Liver (tissue), 9 donors: ENCODE results near the gene DLK1. TPM values are rescaled to one million over a fixed set of nuclear protein-coding genes. Genes with fewer than 3 reads are reported as not detected.

Experiments used
- DNase-seq: peaks from one replicate; pipeline ENCODE4 v3.0.0-alpha.2; 2017; ENCODE audit warnings: low spot score
- H3K27ac ChIP-seq, 2 donors: one replicate each; pipeline ENCODE4 v1.7.0; 2013; ENCODE audit warnings: inconsistent platforms in 2 of 2, low read length in 2 of 2, control low read depth in 1 of 2, low read depth in 1 of 2, mild to moderate bottlenecking in 1 of 2
- H3K27me3 ChIP-seq, 4 donors: one replicate each; pipeline versions ENCODE4 v1.6.1 to v1.7.0; 2013; ENCODE audit warnings: low read length in 3 of 4, inconsistent platforms in 1 of 4, mild to moderate bottlenecking in 1 of 4, moderate library complexity in 1 of 4; ENCODE audit not compliant: control insufficient read depth in 4 of 4, insufficient read depth in 4 of 4
- H3K36me3 ChIP-seq, 4 donors: one replicate each; pipeline versions ENCODE4 v1.6.1 to v1.7.0; 2013; ENCODE audit warnings: low read length in 3 of 4, mild to moderate bottlenecking in 3 of 4, low read depth in 1 of 4, moderate library complexity in 1 of 4; ENCODE audit not compliant: control insufficient read depth in 4 of 4, insufficient read depth in 3 of 4
- H3K4me1 ChIP-seq, 4 donors: one replicate each; pipeline versions ENCODE4 v1.6.1 to v1.7.0; 2013; ENCODE audit warnings: low read length in 3 of 4, mild to moderate bottlenecking in 3 of 4, moderate library complexity in 1 of 4; ENCODE audit not compliant: control insufficient read depth in 4 of 4, insufficient read depth in 4 of 4
- H3K4me3 ChIP-seq, 3 donors: one replicate each; pipeline versions ENCODE4 v1.6.1 to v1.7.0; 2013; ENCODE audit warnings: low read length in 3 of 3, control low read depth in 1 of 3, low read depth in 1 of 3, mild to moderate bottlenecking in 1 of 3
- H3K9ac ChIP-seq, 2 donors: one replicate each; pipeline ENCODE4 v1.7.0; 2013; ENCODE audit warnings: low read length in 2 of 2, mild to moderate bottlenecking in 2 of 2, moderate library complexity in 2 of 2, control low read depth in 1 of 2, low read depth in 1 of 2
- H3K9me3 ChIP-seq, 4 donors: one replicate each; pipeline versions ENCODE4 v1.6.1 to v1.7.0; 2013; ENCODE audit warnings: low read length in 3 of 4; ENCODE audit not compliant: control insufficient read depth in 4 of 4
- ATF3 ChIP-seq: IDR thresholded peaks from 2 replicates; pipeline ENCODE4 v1.6.1; 2016; ENCODE audit warnings: antibody characterized with exemption
- CTCF ChIP-seq: fragments of 150-350 bp; IDR thresholded peaks from 2 replicates; pipeline ENCODE4 v1.5.1; 2017; ENCODE audit warnings: improper control_type of control experiment, low read depth, low read length; ENCODE audit not compliant: missing input control
- EGR1 ChIP-seq, 2 donors: IDR thresholded peaks; 2 replicates each; pipeline ENCODE4 v1.6.1; 2016 to 2018; ENCODE audit warnings: antibody characterized with exemption in 2 of 2, low read depth in 2 of 2
- FOXA1 ChIP-seq: IDR thresholded peaks from 2 replicates; pipeline ENCODE4 v1.6.1; 2016; ENCODE audit warnings: antibody characterized with exemption
- FOXA2 ChIP-seq: IDR thresholded peaks from 2 replicates; pipeline ENCODE4 v1.6.1; 2016; ENCODE audit warnings: antibody characterized with exemption
- GABPA ChIP-seq, 2 donors: IDR thresholded peaks in 1 of 2; conservative IDR thresholded peaks in 1 of 2; 2 replicates each; pipeline ENCODE4 v1.6.1; 2016; ENCODE audit warnings: antibody characterized with exemption in 2 of 2, mild to moderate bottlenecking in 1 of 2, moderate library complexity in 1 of 2
- HNF4A ChIP-seq, 2 donors: conservative IDR thresholded peaks; 2 replicates each; pipeline ENCODE4 v1.6.1; 2016; ENCODE audit warnings: antibody characterized with exemption in 2 of 2, mild to moderate bottlenecking in 2 of 2
- HNF4G ChIP-seq: IDR thresholded peaks from 2 replicates; pipeline ENCODE4 v1.6.1; 2016; ENCODE audit warnings: antibody characterized with exemption
- JUND ChIP-seq, 2 donors: IDR thresholded peaks; 2 replicates each; pipeline ENCODE4 v1.6.1; 2016; ENCODE audit warnings: antibody characterized with exemption in 2 of 2
- MAX ChIP-seq: IDR thresholded peaks from 2 replicates; pipeline ENCODE4 v1.6.1; 2016; ENCODE audit warnings: antibody characterized with exemption
- NR2F2 ChIP-seq: IDR thresholded peaks from 2 replicates; pipeline ENCODE4 v1.6.1; 2016; ENCODE audit warnings: antibody characterized with exemption
- RAD21 ChIP-seq, 2 donors: IDR thresholded peaks; 2 replicates each; pipeline ENCODE4 v1.6.1; 2016; ENCODE audit warnings: antibody characterized with exemption in 2 of 2, mild to moderate bottlenecking in 2 of 2
- REST ChIP-seq: IDR thresholded peaks from 2 replicates; pipeline ENCODE4 v1.6.1; 2016; ENCODE audit warnings: antibody characterized with exemption, mild to moderate bottlenecking
- RXRA ChIP-seq, 2 donors: IDR thresholded peaks; 2 replicates each; pipeline ENCODE4 v1.6.1; 2017 to 2018; ENCODE audit warnings: antibody characterized with exemption in 2 of 2, mild to moderate bottlenecking in 1 of 2
- SP1 ChIP-seq: IDR thresholded peaks from 2 replicates; pipeline ENCODE4 v1.6.1; 2018; ENCODE audit warnings: antibody characterized with exemption, mild to moderate bottlenecking
- TAF1 ChIP-seq: conservative IDR thresholded peaks from 2 replicates; pipeline ENCODE4 v1.6.1; 2016; ENCODE audit warnings: antibody characterized with exemption, mild to moderate bottlenecking
- YY1 ChIP-seq: IDR thresholded peaks from 2 replicates; pipeline ENCODE4 v1.6.1; 2016; ENCODE audit warnings: antibody characterized with exemption, mild to moderate bottlenecking
- ZBTB33 ChIP-seq: IDR thresholded peaks from 2 replicates; pipeline ENCODE4 v1.6.1; 2016; ENCODE audit warnings: antibody characterized with exemption
- WGBS: extraction: QIAGEN DNeasy Blood & Tissue Kit; methylation state at CpG from one replicate; pipeline ENCODE4 v1.1.7; 2013; 5-methylcytosine and 5-hydroxymethylcytosine counted together
- polyA plus RNA-seq, 2 donors: library from polyadenylated mRNA; stranded (reverse) in 1 of 2; unstranded in 1 of 2; fragments of 200-250 nt in 1 of 2; fragments of >200 nt in 1 of 2; fragmentation: Nextera tagmentation in 1 of 2; extraction: Ambion mirVana in 1 of 2; gene quantifications; one replicate each; pipeline versions ENCODE4 v1.2.1 to v1.2.3, GENCODE V29; 2013 to 2015
- total RNA-seq, 2 donors: library from RNA; depleted of rRNA; stranded (reverse); fragments of >200 nt; gene quantifications; one replicate each; pipeline ENCODE4 v1.2.3, GENCODE V29; 2014
- donor health status: healthy.
- donor health status: healthy.
- donor health status: healthy.
- donor health status: healthy.
- donor health status: healthy.

DLK1 gene
- total and polyA plus RNA-seq, 4 donors: 0.42 to 331 (median 1.8) TPM; not detected in 1

- Histone ChIP-seq H3K27me3 (peaks cover 0 to 4% (median 0%) of the 10 kb centered on the region in 4 donors), H3K36me3 (no peaks in the 10 kb centered on the region), H3K4me3 (no peak overlapping the region), H3K27ac (no peak overlapping the region), H3K4me1 (peaks cover 0 to 10% (median 2%) of the 10 kb centered on the region in 4 donors), H3K9ac (no peak overlapping the region), H3K9me3 (no peaks in the 10 kb centered on the region)
- 84% methylated on average over 26 of the region's 26 CpGs for WGBS
- no peak for DNase-seq
- TF ChIP-seq CTCF (no peak), FOXA2 (no peak), JUND (IDR thresholded peaks at IDR 0.05) (no peak), FOXA1 (no peak), EGR1 (IDR thresholded peaks at IDR 0.05; ENCODE audit: low read depth in 2 of 2) (no peak), HNF4A (conservative IDR thresholded peaks at IDR 0.05) (no peak), GABPA (IDR thresholded peaks at IDR 0.05 in 1 of 2, conservative IDR thresholded peaks at IDR 0.05 in 1 of 2) (no peak), RAD21 (IDR thresholded peaks at IDR 0.05) (no peak), HNF4G (no peak), ZBTB33 (no peak), REST (no peak), RXRA (IDR thresholded peaks at IDR 0.05) (no peak), SP1 (no peak), YY1 (no peak), ATF3 (no peak), NR2F2 (no peak), MAX (no peak), TAF1 (no peak)
Measured at GRCh38 chr14:100688598-100689461, 37.9 kb upstream of the DLK1 start.
